IMR-90 (cell line): Measurements from ENCODE around the gene SOS1. TPM values are rescaled to one million over a fixed set of nuclear protein-coding genes. Genes with fewer than 3 reads are reported as not detected.

Source experiments
- ATAC-seq: fragments of 200-7000 bp; cut with Tn5 transposase; 2 replicates; pipeline ENCODE4 v1.9.1; 2020; ENCODE audit warnings: low read depth, mild to moderate bottlenecking, moderate library complexity
- BruUV-seq: library from RNA; stranded (reverse); fragments of 400-500 nt; replicated peaks from 2 replicates; lab custom pipeline; 2021; lab: Mats Ljungman, UMichigan
- CTCF ChIA-PET: fragments of 300-600 bp; formaldehyde crosslinking; extraction: SDS; loops from one replicate; lab custom pipeline; 2021; ENCODE audit warnings: antibody characterized with exemption; lab: Yijun Ruan, JAX
- POLR2A ChIA-PET: fragments of 300-600 bp; sonication (Branson Sonifier 250); formaldehyde crosslinking; loops from one replicate; lab custom pipeline; 2022; ENCODE audit warnings: antibody characterized with exemption; ENCODE audit not compliant: unreplicated experiment; lab: Charles Lee
- DNase-seq: peaks from one replicate; pipeline ENCODE4 v3.0.0; 2013
- H2AFZ ChIP-seq: replicated peaks from 2 replicates; pipeline ENCODE3; 2013; ENCODE audit warnings: low read length, mild to moderate bottlenecking; ENCODE audit not compliant: poor library complexity
- H2AK5ac ChIP-seq: 2 replicates; pipeline ENCODE4 v1.6.1; 2013; ENCODE audit warnings: low read depth, low read length, inconsistent platforms
- H2AK9ac ChIP-seq: replicated peaks from 2 replicates; pipeline ENCODE3; 2013; ENCODE audit warnings: mild to moderate bottlenecking, low read depth, low read length, moderate library complexity; ENCODE audit not compliant: poor library complexity
- H2BK120ac ChIP-seq: 2 replicates; pipeline ENCODE4 v1.6.1; 2013; ENCODE audit warnings: low read depth, low read length, inconsistent platforms
- H2BK15ac ChIP-seq: 3 replicates; pipeline ENCODE4 v1.6.1; 2013; ENCODE audit warnings: low read depth, low read length, inconsistent platforms
- H2BK20ac ChIP-seq: 2 replicates; pipeline ENCODE4 v1.6.1; 2013; ENCODE audit warnings: low read depth, mild to moderate bottlenecking, inconsistent platforms, low read length, moderate library complexity
- H2BK5ac ChIP-seq: 2 replicates; pipeline ENCODE4 v1.6.1; 2013; ENCODE audit warnings: mild to moderate bottlenecking, low read depth, low read length, inconsistent platforms; ENCODE audit not compliant: poor library complexity, severe bottlenecking
- H3K14ac ChIP-seq: replicated peaks from 2 replicates; pipeline ENCODE4 v1.6.1; 2013; ENCODE audit warnings: low read depth, low read length, inconsistent platforms
- H3K18ac ChIP-seq: 2 replicates; pipeline ENCODE4 v1.6.1; 2013; ENCODE audit warnings: low read depth, low read length, control low read depth
- H3K23ac ChIP-seq: 2 replicates; pipeline ENCODE4 v1.6.1; 2013; ENCODE audit warnings: low read depth, low read length, inconsistent platforms
- H3K27ac ChIP-seq: 2 replicates; pipeline ENCODE4 v1.5.1; 2013; ENCODE audit warnings: mild to moderate bottlenecking, control low read depth, low read length; ENCODE audit not compliant: insufficient read depth
- H3K27me3 ChIP-seq: 2 replicates; pipeline ENCODE4 v1.6.1; 2013; ENCODE audit warnings: low read length; ENCODE audit not compliant: control insufficient read depth, insufficient read depth
- H3K36me3 ChIP-seq: 2 replicates; pipeline ENCODE4 v1.6.1; 2013; ENCODE audit warnings: low read length, mixed read lengths; ENCODE audit not compliant: control insufficient read depth, insufficient read depth
- H3K4ac ChIP-seq: 2 replicates; pipeline ENCODE4 v1.6.1; 2013; ENCODE audit warnings: low read depth, low read length, inconsistent platforms
- H3K4me1 ChIP-seq: 2 replicates; pipeline ENCODE4 v1.6.1; 2013; ENCODE audit warnings: low read length, mixed read lengths; ENCODE audit not compliant: control insufficient read depth, insufficient read depth
- H3K4me2 ChIP-seq: 2 replicates; pipeline ENCODE4 v1.6.1; 2013; ENCODE audit warnings: low read depth, mild to moderate bottlenecking, control low read depth, low read length, moderate library complexity
- H3K4me3 ChIP-seq: 2 replicates; pipeline ENCODE4 v1.5.1; 2013; ENCODE audit warnings: low read depth, mild to moderate bottlenecking, control low read depth, low read length, moderate library complexity; ENCODE audit not compliant: insufficient read depth
- H3K56ac ChIP-seq: 2 replicates; pipeline ENCODE4 v1.6.1; 2013; ENCODE audit warnings: low read length, inconsistent platforms; ENCODE audit not compliant: insufficient read depth; ENCODE audit errors: extremely low read depth
- H3K79me1 ChIP-seq, 2 experiments: 2 replicates each; pipeline ENCODE4 v1.6.1; 2013; ENCODE audit warnings: low read length in 2 of 2, inconsistent platforms in 1 of 2, low read depth in 1 of 2
- H3K9ac ChIP-seq: 2 replicates; pipeline ENCODE4 v1.6.1; 2013; ENCODE audit warnings: low read depth, low read length, control low read depth
- H3K9me1 ChIP-seq: 2 replicates; pipeline ENCODE4 v1.6.1; 2013; ENCODE audit warnings: low read length, inconsistent platforms; ENCODE audit not compliant: insufficient read depth
- H3K9me3 ChIP-seq: 2 replicates; pipeline ENCODE4 v1.6.1; 2013; ENCODE audit warnings: low read length; ENCODE audit not compliant: control insufficient read depth, insufficient read depth
- H4K20me1 ChIP-seq: 2 replicates; pipeline ENCODE4 v1.6.1; 2013; ENCODE audit warnings: low read length, inconsistent platforms; ENCODE audit not compliant: insufficient read depth
- H4K5ac ChIP-seq: 2 replicates; pipeline ENCODE4 v1.6.1; 2013; ENCODE audit warnings: mild to moderate bottlenecking, low read depth, low read length, control low read depth
- H4K8ac ChIP-seq, 2 experiments: 2 replicates each; pipeline ENCODE4 v1.6.1; 2013; ENCODE audit warnings: low read depth in 2 of 2, low read length in 2 of 2, control low read depth in 1 of 2, inconsistent platforms in 1 of 2
- H4K91ac ChIP-seq: 2 replicates; pipeline ENCODE4 v1.6.1; 2013; ENCODE audit warnings: low read depth, low read length, inconsistent platforms; ENCODE audit not compliant: insufficient read depth
- CTCF ChIP-seq: conservative IDR thresholded peaks from 2 replicates; pipeline ENCODE4 v1.5.1; 2012; ENCODE audit warnings: mild to moderate bottlenecking, low read depth, low read length, improper control_type of control experiment
- MAZ ChIP-seq: IDR thresholded peaks from 2 replicates; pipeline ENCODE4 v1.6.1; 2012; ENCODE audit warnings: low read depth, mild to moderate bottlenecking, low read length, improper control_type of control experiment, moderate library complexity, borderline replicate concordance
- RCOR1 ChIP-seq: IDR thresholded peaks from 2 replicates; pipeline ENCODE4 v1.6.1; 2012; ENCODE audit warnings: mild to moderate bottlenecking, low read length, improper control_type of control experiment; ENCODE audit not compliant: insufficient replicate concordance
- WGBS, 2 experiments: methylation state at CpG; one replicate each; pipeline versions ENCODE4 v1.1.5 to v1.1.7; 2013; ENCODE audit warnings: missing lambda C conversion rate in 2 of 2; ENCODE audit not compliant: insufficient read length in 1 of 2; ENCODE audit errors: extremely low coverage in 2 of 2; 5-methylcytosine and 5-hydroxymethylcytosine counted together
- dilution Hi-C: fragments of 300-500 bp; cut with HindIII; formaldehyde crosslinking; loops from one replicate; pipeline ENCODE4 v1.14.3; 2018; ENCODE audit warnings: low sequenced_read_pairs; ENCODE audit not compliant: unreplicated experiment
- in situ Hi-C: fragments of 300-500 bp; cut with MboI; formaldehyde crosslinking; loops from 3 replicates; pipeline ENCODE4 v1.14.3; 2019; ENCODE audit warnings: low sequenced_read_pairs, inconsistent platforms, mixed read lengths
- intact Hi-C: fragments of 100-400 bp; cut with micrococcal nuclease; formaldehyde crosslinking; loops from 2 replicates; pipeline ENCODE4 v1.10.0; 2022
- polyA plus RNA-seq, 3 experiments: library from polyadenylated mRNA; depleted of rRNA; stranded (reverse); fragments of >200 nt; gene quantifications; 2 replicates each; pipeline ENCODE4 v1.2.3, GENCODE V29; 2012; ENCODE audit warnings: low replicate concordance in 1 of 3
- total RNA-seq: library from RNA; depleted of rRNA; stranded (reverse); fragments of >200 nt; gene quantifications from 2 replicates; pipeline ENCODE4 v1.2.3, GENCODE V29; 2012

SOS1 gene
- total and polyA plus RNA-seq, 2 of the 4 experiments (the other 2 are of a cell fraction), result 8.2 to 11.2 TPM

- no peak overlapping the region for H3K4me2 ChIP-seq
- no peak overlapping the region for H3K23ac ChIP-seq
- TF ChIP-seq CTCF (no peak), RCOR1 (no peak), MAZ (no peak)
- no peak overlapping the region for H2AFZ ChIP-seq
- no TSS peak for BruUV-seq
- ChIA-PET POLR2A (no interaction called here), CTCF (interaction anchor here (0.8 kb wide), 1 partner anchor 13 kb away, joined by 3 read pairs; no protein-coding TSS in a partner anchor)
- no peak overlapping the region for H4K91ac ChIP-seq
- intact Hi-C loops (no loop called here), dilution Hi-C loops (no loop called here), in situ Hi-C loops (no loop called here)
- no peak overlapping the region for H2AK9ac ChIP-seq
- no peak overlapping the region for H3K9ac ChIP-seq
- H3K9me1 ChIP-seq, result no peaks in the 10 kb centered on the region
- 83% methylated on average over 2 of the region's 2 CpGs; no CpG with 5 or more reads in 1 of the 2 experiments for WGBS, 2 experiments
- H3K4me1 ChIP-seq, result peaks cover 2% of the 10 kb centered on the region; the same call in 1 of the 2 replicates
- no peak overlapping the region for H3K27ac ChIP-seq
- no peak overlapping the region for H3K56ac ChIP-seq
- no peak overlapping the region for H3K4ac ChIP-seq
- no peaks in the 10 kb centered on the region for H4K20me1 ChIP-seq
- H2BK20ac ChIP-seq, result no peak overlapping the region
- H3K14ac ChIP-seq, result no peak overlapping the region
- H3K27me3 ChIP-seq, result no peaks in the 10 kb centered on the region
- H3K9me3 ChIP-seq, result no peaks in the 10 kb centered on the region
- no peak overlapping the region for H4K5ac ChIP-seq
- H3K4me3 ChIP-seq, result no peak overlapping the region
- no peak overlapping the region for H2BK5ac ChIP-seq
- ATAC-seq (no peak), DNase-seq (no peak)
- H2BK15ac ChIP-seq, result no peak overlapping the region
- no peak overlapping the region for H3K18ac ChIP-seq
- H4K8ac ChIP-seq, result no peak overlapping the region
- H3K79me1 ChIP-seq, result no peaks in the 10 kb centered on the region
- no peaks in the 10 kb centered on the region for H3K36me3 ChIP-seq
- no peak overlapping the region for H2BK120ac ChIP-seq
- no peak overlapping the region for H2AK5ac ChIP-seq
Observed at GRCh38 chr2:38968021-38968420, 152.8 kb downstream of the SOS1 start.
